ENCODE measurements around the gene BABAM2. TPM values are rescaled to one million over a fixed set of nuclear protein-coding genes. Genes with fewer than 3 reads are reported as not detected.

The BABAM2 gene
- total and polyA plus RNA-seq, 2 experiments from 2014 or later, result 28.8 to 43.6 TPM

DNA sequence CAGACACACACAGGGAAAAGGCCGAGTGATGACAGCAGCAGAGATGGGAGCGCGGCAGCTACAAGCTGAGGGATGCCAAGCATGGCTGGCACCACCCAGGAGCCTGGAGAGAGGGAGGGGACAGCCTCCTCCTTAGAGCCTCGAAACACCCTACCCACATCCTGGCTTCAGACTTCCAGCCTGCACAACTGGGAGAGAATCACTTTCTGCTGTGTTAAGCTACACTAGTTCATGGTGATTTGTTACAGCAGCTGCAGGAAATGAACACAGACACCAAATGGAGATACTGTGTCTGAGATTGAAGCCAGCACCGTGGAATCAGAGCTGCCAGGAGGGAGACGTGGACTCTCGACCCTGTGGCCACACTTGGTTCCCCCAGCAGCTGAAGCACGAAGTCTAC is 474.6 kb downstream of the BABAM2 start:
- no peaks in the 10 kb centered on the region for H3K9me2 ChIP-seq (replicated peaks; ENCODE audit: insufficient read depth)
- DNase-seq (ENCODE audit: low spot score), result no peak
- H3K27me3 ChIP-seq, result no peaks in the 10 kb centered on the region
- no peaks in the 10 kb centered on the region for H4K20me1 ChIP-seq (ENCODE audit: insufficient read depth, poor library complexity, severe bottlenecking)
- peak overlapping the region; percentile 87 for H3K27ac ChIP-seq
- peaks cover 27% of the 10 kb centered on the region for H3K4me1 ChIP-seq (ENCODE audit: insufficient read depth)
- H3K4me3 ChIP-seq, result no peak overlapping the region
- TF ChIP-seq EZH2 (IDR thresholded peaks at IDR 0.05; ENCODE audit: borderline replicate concordance) (no peak), EZH2phosphoT487 (IDR thresholded peaks at IDR 0.05; ENCODE audit: low read depth, severe bottlenecking, unreplicated experiment) (no peak)
- TF ChIP-seq, protein P1, sequence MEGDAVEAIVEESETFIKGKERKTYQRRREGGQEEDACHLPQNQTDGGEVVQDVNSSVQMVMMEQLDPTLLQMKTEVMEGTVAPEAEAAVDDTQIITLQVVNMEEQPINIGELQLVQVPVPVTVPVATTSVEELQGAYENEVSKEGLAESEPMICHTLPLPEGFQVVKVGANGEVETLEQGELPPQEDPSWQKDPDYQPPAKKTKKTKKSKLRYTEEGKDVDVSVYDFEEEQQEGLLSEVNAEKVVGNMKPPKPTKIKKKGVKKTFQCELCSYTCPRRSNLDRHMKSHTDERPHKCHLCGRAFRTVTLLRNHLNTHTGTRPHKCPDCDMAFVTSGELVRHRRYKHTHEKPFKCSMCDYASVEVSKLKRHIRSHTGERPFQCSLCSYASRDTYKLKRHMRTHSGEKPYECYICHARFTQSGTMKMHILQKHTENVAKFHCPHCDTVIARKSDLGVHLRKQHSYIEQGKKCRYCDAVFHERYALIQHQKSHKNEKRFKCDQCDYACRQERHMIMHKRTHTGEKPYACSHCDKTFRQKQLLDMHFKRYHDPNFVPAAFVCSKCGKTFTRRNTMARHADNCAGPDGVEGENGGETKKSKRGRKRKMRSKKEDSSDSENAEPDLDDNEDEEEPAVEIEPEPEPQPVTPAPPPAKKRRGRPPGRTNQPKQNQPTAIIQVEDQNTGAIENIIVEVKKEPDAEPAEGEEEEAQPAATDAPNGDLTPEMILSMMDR (IDR thresholded peaks at IDR 0.05; ENCODE audit: poor library complexity), result no peak
- H2AFZ ChIP-seq, result no peak overlapping the region
- no peaks in the 10 kb centered on the region for H3K79me2 ChIP-seq
- no peaks in the 10 kb centered on the region for H3K9me3 ChIP-seq (ENCODE audit: low read depth)
- no peaks in the 10 kb centered on the region for H3K36me3 ChIP-seq (replicated peaks; ENCODE audit: insufficient read depth, low read depth)
- no peak overlapping the region for H3K4me2 ChIP-seq
- WGBS (ENCODE audit: low lambda C conversion rate, missing lambda C conversion rate), result 59% methylated on average over 8 of the region's 8 CpGs

DNA sequence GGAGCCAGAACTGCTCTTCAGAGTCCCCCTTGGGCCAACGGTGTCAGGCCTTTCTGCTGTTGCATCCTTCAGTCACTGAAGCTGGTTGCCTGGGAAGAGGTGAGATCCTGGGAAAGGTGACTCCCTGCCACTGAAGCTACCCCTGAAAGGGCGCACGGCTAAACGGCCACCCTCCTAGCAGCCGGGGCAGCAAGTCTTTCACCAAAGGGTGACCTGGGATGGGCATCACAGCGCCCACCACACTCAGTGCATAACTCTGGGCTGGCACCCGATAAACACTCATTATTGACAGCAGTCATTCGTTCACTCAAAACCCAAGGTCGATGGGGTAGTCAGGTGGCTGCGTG is 475.6 kb downstream of the BABAM2 start:
- H3K27ac ChIP-seq, result peak overlapping the region; percentile 87
- peaks cover 27% of the 10 kb centered on the region for H3K4me1 ChIP-seq (ENCODE audit: insufficient read depth)
- WGBS (ENCODE audit: low lambda C conversion rate, missing lambda C conversion rate), result 89% methylated on average over 10 of the region's 10 CpGs

DNA sequence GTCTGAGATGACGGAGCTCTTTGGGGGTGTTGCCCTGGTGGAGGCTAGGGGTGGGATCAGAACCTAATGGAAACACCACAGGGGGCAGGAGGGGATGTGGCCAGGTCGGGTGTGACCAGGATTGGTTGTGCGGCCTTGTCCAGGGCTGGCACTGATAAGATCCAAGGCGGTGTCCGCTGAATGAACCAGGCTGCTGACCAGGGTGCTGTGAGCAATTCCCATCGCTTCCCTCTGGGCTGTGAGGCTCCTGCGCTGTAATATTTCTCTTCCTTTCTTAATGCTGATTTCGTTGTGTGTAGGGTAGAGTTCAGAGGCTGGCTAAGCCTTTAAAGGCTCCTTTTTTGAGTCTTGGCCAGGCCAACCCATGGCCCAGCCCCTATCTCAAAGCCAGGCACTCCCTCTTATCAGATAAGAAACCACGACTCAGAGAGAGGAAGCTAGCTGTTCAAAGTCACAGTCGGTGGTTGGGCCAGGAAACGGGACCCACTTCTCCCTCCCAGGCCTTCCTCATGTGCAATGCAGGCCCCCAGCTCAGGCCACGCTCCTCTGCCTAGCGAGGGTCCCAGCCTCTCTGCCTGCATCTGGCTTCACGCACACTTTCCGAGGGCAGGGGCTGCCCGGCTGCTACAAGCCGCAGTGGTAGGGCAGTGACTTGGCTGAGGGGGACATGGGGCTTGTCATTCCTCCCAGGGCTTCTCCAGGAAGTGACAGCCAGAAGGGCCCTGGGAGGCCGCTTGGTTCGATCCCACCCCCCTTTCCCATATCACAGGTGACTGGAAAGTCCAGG is 476.2 kb downstream of the BABAM2 start:
- Histone ChIP-seq H3K9me3 (ENCODE audit: low read depth) (no peaks in the 10 kb centered on the region), H3K27ac (peak overlapping the region; percentile 87), H3K4me1 (ENCODE audit: insufficient read depth) (peaks cover 27% of the 10 kb centered on the region), H3K27me3 (no peaks in the 10 kb centered on the region), H3K4me2 (peak overlapping the region; percentile 25), H4K20me1 (ENCODE audit: insufficient read depth, poor library complexity, severe bottlenecking) (no peaks in the 10 kb centered on the region), H2AFZ (no peak overlapping the region), H3K36me3 (replicated peaks; ENCODE audit: insufficient read depth, low read depth) (no peaks in the 10 kb centered on the region), H3K9me2 (replicated peaks; ENCODE audit: insufficient read depth) (no peaks in the 10 kb centered on the region), H3K4me3 (no peak overlapping the region), H3K79me2 (no peaks in the 10 kb centered on the region)
- DNase-seq (ENCODE audit: low spot score), result peak; percentile 72
- 49% methylated on average over 19 of the region's 19 CpGs for WGBS (ENCODE audit: low lambda C conversion rate, missing lambda C conversion rate)
- TF ChIP-seq EZH2 (IDR thresholded peaks at IDR 0.05; ENCODE audit: borderline replicate concordance), result no peak
- TF ChIP-seq EZH2phosphoT487 (IDR thresholded peaks at IDR 0.05; ENCODE audit: low read depth, severe bottlenecking, unreplicated experiment), result no peak
- TF ChIP-seq, protein P1 (IDR thresholded peaks at IDR 0.05; ENCODE audit: poor library complexity), result no peak

More for the DNA sequence above, 475.6 kb downstream of the BABAM2 start:
- Histone ChIP-seq H2AFZ (no peak overlapping the region), H3K4me3 (no peak overlapping the region), H3K9me2 (replicated peaks; ENCODE audit: insufficient read depth) (no peaks in the 10 kb centered on the region), H3K9me3 (ENCODE audit: low read depth) (no peaks in the 10 kb centered on the region), H3K4me2 (peak overlapping the region; percentile 25), H3K36me3 (replicated peaks; ENCODE audit: insufficient read depth, low read depth) (no peaks in the 10 kb centered on the region), H3K27me3 (no peaks in the 10 kb centered on the region), H3K79me2 (no peaks in the 10 kb centered on the region), H4K20me1 (ENCODE audit: insufficient read depth, poor library complexity, severe bottlenecking) (no peaks in the 10 kb centered on the region)
- TF ChIP-seq, protein P1 (IDR thresholded peaks at IDR 0.05; ENCODE audit: poor library complexity), result no peak
- DNase-seq (ENCODE audit: low spot score), result no peak

Measured in hepatocyte (in vitro differentiated cells).